Activated CD8-positive, alpha-beta T cell treated with anti-CD3 and anti-CD28 coated beads for 36 hours (primary cell): Measurements from ENCODE around the gene GOLGA5. TPM values are rescaled to one million over a fixed set of nuclear protein-coding genes. Genes with fewer than 3 reads are reported as not detected.

Experiments
- ATAC-seq: fragments of 200-7000 bp; cut with Tn5 transposase; one replicate; pipeline ENCODE4 v1.10.0; 2021; ENCODE audit warnings: mild to moderate bottlenecking, moderate library complexity
- CTCF ChIA-PET: fragments of 350-600 bp; sonication (Branson Sonifier 250); formaldehyde crosslinking; loops from one replicate; lab custom pipeline; 2021; ENCODE audit warnings: antibody characterized with exemption; lab: Charles Lee
- POLR2A ChIA-PET: fragments of 350-600 bp; sonication (Branson Sonifier 250); formaldehyde crosslinking; loops from one replicate; lab custom pipeline; 2021; ENCODE audit warnings: antibody characterized with exemption; lab: Charles Lee
- DNase-seq: peaks from one replicate; pipeline ENCODE4 v3.0.0-alpha.2; 2020
- H3K27ac Mint-ChIP-seq: one replicate; pipeline ENCODE4 v1.8.0; 2021; ENCODE audit warnings: mild to moderate bottlenecking, mixed read lengths
- H3K27me3 Mint-ChIP-seq: one replicate; pipeline ENCODE4 v1.8.0; 2021; ENCODE audit warnings: mixed read lengths
- H3K36me3 Mint-ChIP-seq: one replicate; pipeline ENCODE4 v1.8.0; 2021; ENCODE audit warnings: low read depth, mixed read lengths
- H3K4me1 Mint-ChIP-seq: one replicate; pipeline ENCODE4 v1.8.0; 2021; ENCODE audit warnings: low read depth, mixed read lengths
- H3K4me3 Mint-ChIP-seq: one replicate; pipeline ENCODE4 v1.8.0; 2021; ENCODE audit warnings: mild to moderate bottlenecking, moderate library complexity, mixed read lengths
- H3K9me3 Mint-ChIP-seq: one replicate; pipeline ENCODE4 v1.8.0; 2021; ENCODE audit warnings: mixed read lengths
- intact Hi-C: fragments of 100-400 bp; cut with micrococcal nuclease; formaldehyde crosslinking; loops from one replicate; pipeline ENCODE4 v1.10.0; 2022
- total RNA-seq, 2 experiments: library from RNA; stranded (reverse); gene quantifications; one replicate each; pipeline ENCODE4 v1.2.3, GENCODE V29; 2021
- TF ChIP-seq, protein P1 (sequence below): fragments of 200-600 bp; IDR thresholded peaks from one replicate; pipeline ENCODE4 v1.8.0; 2022; ENCODE audit warnings: antibody characterized with exemption, mild to moderate bottlenecking

Gene GOLGA5
- total RNA-seq, 2 experiments from 2014 or later: 12.9 to 13.3 TPM

GRCh38 chr14:92750994-92751400 is 43.1 kb upstream of the GOLGA5 start:
- Mint-ChIP-seq H3K36me3 (no peaks in the 10 kb centered on the region), H3K27me3 (peaks cover 39% of the 10 kb centered on the region), H3K4me1 (peaks cover 36% of the 10 kb centered on the region), H3K27ac (no peak overlapping the region), H3K9me3 (no peaks in the 10 kb centered on the region), H3K4me3 (peak overlapping the region; percentile 71)
- TF ChIP-seq, protein P1, sequence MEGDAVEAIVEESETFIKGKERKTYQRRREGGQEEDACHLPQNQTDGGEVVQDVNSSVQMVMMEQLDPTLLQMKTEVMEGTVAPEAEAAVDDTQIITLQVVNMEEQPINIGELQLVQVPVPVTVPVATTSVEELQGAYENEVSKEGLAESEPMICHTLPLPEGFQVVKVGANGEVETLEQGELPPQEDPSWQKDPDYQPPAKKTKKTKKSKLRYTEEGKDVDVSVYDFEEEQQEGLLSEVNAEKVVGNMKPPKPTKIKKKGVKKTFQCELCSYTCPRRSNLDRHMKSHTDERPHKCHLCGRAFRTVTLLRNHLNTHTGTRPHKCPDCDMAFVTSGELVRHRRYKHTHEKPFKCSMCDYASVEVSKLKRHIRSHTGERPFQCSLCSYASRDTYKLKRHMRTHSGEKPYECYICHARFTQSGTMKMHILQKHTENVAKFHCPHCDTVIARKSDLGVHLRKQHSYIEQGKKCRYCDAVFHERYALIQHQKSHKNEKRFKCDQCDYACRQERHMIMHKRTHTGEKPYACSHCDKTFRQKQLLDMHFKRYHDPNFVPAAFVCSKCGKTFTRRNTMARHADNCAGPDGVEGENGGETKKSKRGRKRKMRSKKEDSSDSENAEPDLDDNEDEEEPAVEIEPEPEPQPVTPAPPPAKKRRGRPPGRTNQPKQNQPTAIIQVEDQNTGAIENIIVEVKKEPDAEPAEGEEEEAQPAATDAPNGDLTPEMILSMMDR: no peak
- intact Hi-C loops: no loop called here
- no peak for DNase-seq
- ChIA-PET CTCF (interaction anchor here (0.6 to 1.6 kb wide), 7 partner anchors 9 to 64 kb away, joined by 3 to 5 read pairs (median 4); no protein-coding TSS in a partner anchor), POLR2A (interaction anchor here (0.8 to 2.1 kb wide), 5 partner anchors 11 to 47 kb away, joined by 3 to 8 read pairs (median 3); no protein-coding TSS in a partner anchor)
- ATAC-seq: no peak

DNA sequence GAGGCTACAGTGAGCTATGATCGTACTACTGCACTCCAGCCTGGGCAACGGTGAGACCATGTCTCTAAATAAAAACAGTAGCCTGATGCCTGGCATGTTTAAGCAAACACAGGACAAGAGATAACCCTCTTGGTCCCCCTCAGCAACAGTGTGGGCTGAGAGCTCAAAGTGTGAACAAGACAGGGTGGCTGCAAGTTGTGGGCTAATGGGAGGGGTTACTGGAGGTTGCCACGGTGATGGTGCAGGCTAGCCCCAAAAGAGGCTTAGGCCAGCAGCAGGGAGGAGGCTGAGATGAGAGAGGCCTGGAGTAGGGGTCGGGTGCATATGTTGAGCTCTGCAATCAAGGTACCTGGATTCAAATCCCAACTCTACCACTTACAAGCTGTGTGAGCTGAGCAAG is 42.3 kb upstream of the GOLGA5 start:
- CTCF ChIA-PET: interaction anchor here (0.9 to 1.6 kb wide), 4 partner anchors 9 to 34 kb away, joined by 3 to 4 read pairs (median 4); no protein-coding TSS in a partner anchor
- intact Hi-C loops: no loop called here
- no peaks in the 10 kb centered on the region for H3K9me3 Mint-ChIP-seq
- POLR2A ChIA-PET: interaction anchor here (0.7 to 2.1 kb wide), 5 partner anchors 12 to 47 kb away, joined by 3 to 8 read pairs (median 3); no protein-coding TSS in a partner anchor
- peaks cover 36% of the 10 kb centered on the region for H3K4me1 Mint-ChIP-seq
- no peak overlapping the region for H3K4me3 Mint-ChIP-seq
- no peak overlapping the region for H3K27ac Mint-ChIP-seq
- H3K36me3 Mint-ChIP-seq: no peaks in the 10 kb centered on the region
- no peak for DNase-seq
- TF ChIP-seq, protein P1: no peak
- H3K27me3 Mint-ChIP-seq: peaks cover 34% of the 10 kb centered on the region
- ATAC-seq: no peak

DNA sequence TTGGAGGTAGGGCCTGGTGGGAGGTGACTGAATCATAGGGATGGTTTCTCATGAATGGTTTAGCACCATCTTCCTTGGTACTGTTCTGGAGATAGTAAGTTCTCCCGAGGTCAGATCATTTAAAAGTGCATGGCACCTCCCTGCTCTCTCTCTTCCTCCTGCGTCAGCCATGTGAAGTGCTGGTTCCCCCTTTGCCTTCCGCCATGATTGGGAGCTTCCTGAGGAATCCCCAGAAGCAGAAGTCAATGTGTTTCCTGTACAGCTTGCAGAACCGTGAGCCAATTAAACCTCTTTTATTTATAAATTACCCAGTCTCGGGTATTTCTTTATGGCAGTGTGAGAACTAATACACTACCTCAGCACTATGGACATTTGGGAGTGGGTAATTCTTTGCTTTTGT is 40.9 kb upstream of the GOLGA5 start:
- H3K4me3 Mint-ChIP-seq: no peak overlapping the region
- ChIA-PET POLR2A (no interaction called here), CTCF (interaction anchor here (1.2 kb wide), 1 partner anchor 38 kb away, joined by 3 read pairs; no protein-coding TSS in a partner anchor)
- no peak overlapping the region for H3K27ac Mint-ChIP-seq
- H3K4me1 Mint-ChIP-seq: peaks cover 23% of the 10 kb centered on the region
- H3K36me3 Mint-ChIP-seq: no peaks in the 10 kb centered on the region
- peaks cover 26% of the 10 kb centered on the region for H3K27me3 Mint-ChIP-seq
- H3K9me3 Mint-ChIP-seq: no peaks in the 10 kb centered on the region
- DNase-seq (no peak), ATAC-seq (no peak)
- TF ChIP-seq, protein P1: no peak
- intact Hi-C loops: no loop called here

GRCh38 chr14:92754966-92755365 is 39.1 kb upstream of the GOLGA5 start:
- intact Hi-C loops: no loop called here
- Mint-ChIP-seq H3K27me3 (peaks cover 13% of the 10 kb centered on the region), H3K36me3 (no peaks in the 10 kb centered on the region), H3K27ac (no peak overlapping the region), H3K4me3 (no peak overlapping the region), H3K4me1 (peaks cover 19% of the 10 kb centered on the region), H3K9me3 (no peaks in the 10 kb centered on the region)
- no peak for ATAC-seq
- ChIA-PET POLR2A (no interaction called here), CTCF (no interaction called here)
- TF ChIP-seq, protein P1: no peak
- no peak for DNase-seq

- H3K4me3 Mint-ChIP-seq: no peak overlapping the region
- intact Hi-C loops: no loop called here
- H3K27ac Mint-ChIP-seq: no peak overlapping the region
- POLR2A ChIA-PET: no interaction called here
- CTCF ChIA-PET: no interaction called here
- peaks cover 19% of the 10 kb centered on the region for H3K4me1 Mint-ChIP-seq
- peaks cover 8% of the 10 kb centered on the region for H3K27me3 Mint-ChIP-seq
- TF ChIP-seq, protein P1: no peak
- H3K36me3 Mint-ChIP-seq: no peaks in the 10 kb centered on the region
- no peak for DNase-seq
- ATAC-seq: no peak
- no peaks in the 10 kb centered on the region for H3K9me3 Mint-ChIP-seq
Measured at GRCh38 chr14:92755495-92755894, 38.6 kb upstream of the GOLGA5 start.
